ENCODE results near the gene EFCAB8.
"Not testable (repeated sequence)": the region's sequence is repeated elsewhere in the genome, so short reads cannot be mapped to it uniquely, and the experiment has no call there.

Gene EFCAB8

DNA sequence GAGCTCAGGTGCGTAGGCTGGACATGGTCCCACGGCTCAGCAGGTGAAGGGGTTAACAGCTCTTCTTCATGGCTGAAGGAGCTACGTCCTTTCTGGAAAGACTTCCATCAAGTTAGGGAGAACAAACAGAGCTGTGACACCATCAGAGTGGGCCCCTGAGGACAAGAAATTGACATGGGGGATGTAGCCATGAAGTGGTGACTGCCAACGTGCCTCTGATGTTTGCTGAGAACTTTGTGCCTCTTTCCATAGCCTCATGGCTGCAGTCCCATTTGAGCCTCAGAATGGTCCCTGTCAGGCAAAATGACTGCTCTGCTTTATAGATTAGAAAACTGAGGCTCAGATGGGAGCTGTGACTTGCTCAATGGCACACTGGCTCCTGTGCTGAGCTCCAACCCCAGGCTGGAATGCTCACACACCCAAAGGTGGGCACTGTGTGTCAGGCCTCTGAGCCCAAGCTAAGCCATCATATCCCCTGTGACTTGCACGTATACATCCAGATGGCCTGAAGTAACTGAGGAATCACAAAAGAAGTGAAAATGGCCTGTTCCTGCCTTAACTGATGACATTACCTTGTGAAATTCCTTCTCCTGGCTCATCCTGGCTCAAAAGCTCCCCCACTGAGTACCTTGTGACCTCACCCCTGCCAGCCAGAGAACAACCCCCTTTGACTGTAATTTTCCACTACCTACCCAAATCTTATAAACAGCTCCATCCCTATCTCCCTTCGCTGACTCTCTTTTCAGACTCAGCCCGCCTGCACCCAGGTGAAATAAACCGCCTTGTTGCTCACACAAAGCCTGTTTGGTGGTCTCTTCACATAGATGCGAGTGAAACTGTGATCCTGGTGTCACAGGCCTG lies 115.7 kb downstream of the EFCAB8 start:
- not testable (repeated sequence) for H3K9ac ChIP-seq (ENCODE audit: low read depth in 1 of 2, low read length in 2 of 2); H3K9me3 ChIP-seq (ENCODE audit: control insufficient read depth in 2 of 2, low read length in 2 of 2); H3K27me3 ChIP-seq (ENCODE audit: control insufficient read depth in 2 of 2, insufficient read depth in 2 of 2, low read length in 2 of 2); H3K36me3 ChIP-seq (ENCODE audit: control insufficient read depth in 2 of 2, insufficient read depth in 2 of 2, low read length in 2 of 2); H3K27ac ChIP-seq (ENCODE audit: low read depth in 2 of 2, low read length in 2 of 2); H3K4me3 ChIP-seq (ENCODE audit: low read length in 2 of 2)
- H3K4me1 ChIP-seq (ENCODE audit: control insufficient read depth in 2 of 2, insufficient read depth in 2 of 2, low read length in 2 of 2), result peaks cover 5 to 15% of the 10 kb centered on the region in 2 donors

DNA sequence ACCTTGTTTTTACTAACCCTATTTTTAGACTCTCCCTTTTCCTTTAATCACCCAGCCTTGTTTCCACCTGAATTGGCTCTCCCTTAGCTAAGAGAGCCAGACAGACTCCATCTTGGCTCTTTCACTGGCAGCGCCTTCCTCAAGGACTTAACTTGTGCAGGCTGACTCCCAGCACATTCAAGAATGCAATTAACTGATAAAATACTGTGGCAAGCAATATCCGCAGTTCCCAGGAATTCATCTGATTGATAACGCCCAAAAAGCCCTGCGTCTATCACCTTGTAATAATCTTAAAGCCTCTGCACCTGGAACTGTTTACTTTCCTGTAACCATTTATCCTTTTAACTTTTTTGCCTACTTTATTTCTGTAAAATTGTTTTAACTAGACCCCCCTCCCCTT lies 116.4 kb downstream of the EFCAB8 start:
- peaks cover 5 to 11% of the 10 kb centered on the region in 2 donors for H3K4me1 ChIP-seq (ENCODE audit: control insufficient read depth in 2 of 2, insufficient read depth in 2 of 2, low read length in 2 of 2)
- not testable (repeated sequence) for H3K36me3 ChIP-seq (ENCODE audit: control insufficient read depth in 2 of 2, insufficient read depth in 2 of 2, low read length in 2 of 2); H3K27me3 ChIP-seq (ENCODE audit: control insufficient read depth in 2 of 2, insufficient read depth in 2 of 2, low read length in 2 of 2); H3K9me3 ChIP-seq (ENCODE audit: control insufficient read depth in 2 of 2, low read length in 2 of 2); H3K27ac ChIP-seq (ENCODE audit: low read depth in 2 of 2, low read length in 2 of 2); H3K9ac ChIP-seq (ENCODE audit: low read depth in 1 of 2, low read length in 2 of 2); H3K4me3 ChIP-seq (ENCODE audit: low read length in 2 of 2)

DNA sequence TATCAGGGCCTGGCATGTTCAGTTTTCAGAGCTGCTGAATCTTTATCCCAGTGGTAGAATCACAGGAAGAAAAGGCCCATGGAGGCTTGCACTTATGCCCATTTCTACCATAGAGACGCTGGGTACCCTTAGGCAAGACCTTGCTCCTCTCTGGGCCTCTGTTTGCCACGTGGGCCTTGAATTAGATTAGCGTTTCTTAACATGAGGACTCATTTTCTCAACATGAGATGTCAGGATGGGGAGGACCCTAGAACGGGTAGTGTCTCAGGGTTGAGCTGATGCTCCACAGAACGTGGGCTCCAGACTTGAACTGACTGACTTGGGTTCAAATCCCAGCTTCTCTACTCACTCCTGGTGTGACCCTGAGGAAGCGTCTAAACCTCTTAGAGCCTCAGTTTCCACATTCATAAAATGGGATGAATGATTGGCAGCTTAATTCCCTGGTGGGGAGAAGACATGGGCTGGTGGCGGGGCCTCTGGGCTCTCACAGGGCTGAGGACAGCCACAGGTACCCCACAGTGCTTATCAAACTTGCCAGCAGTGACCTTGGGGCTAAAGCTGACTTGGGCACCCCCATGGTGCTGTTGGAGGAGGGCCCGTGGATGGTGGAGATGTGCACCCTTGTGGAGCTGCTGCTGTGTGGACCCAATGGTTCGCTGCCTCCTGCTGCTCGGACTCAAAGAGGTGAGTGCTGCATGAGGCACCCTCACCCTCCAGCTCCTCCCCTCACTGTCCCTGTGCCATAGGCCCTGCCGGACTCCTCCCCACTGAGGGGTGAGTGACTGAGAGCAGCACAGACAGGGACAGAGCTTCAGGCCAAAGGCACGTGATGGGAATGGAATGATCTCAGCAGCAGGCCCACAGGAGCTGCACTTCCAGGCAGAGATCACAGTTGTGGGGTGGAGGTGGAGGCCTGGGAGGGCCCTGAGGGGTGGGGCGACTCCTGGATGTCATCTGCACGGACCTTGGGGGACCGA lies 117.3 kb downstream of the EFCAB8 start:
- Histone ChIP-seq H3K36me3 (ENCODE audit: control insufficient read depth in 2 of 2, insufficient read depth in 2 of 2, low read length in 2 of 2) (no peaks in the 10 kb centered on the region), H3K4me3 (ENCODE audit: low read length in 2 of 2) (no peak overlapping the region), H3K4me1 (ENCODE audit: control insufficient read depth in 2 of 2, insufficient read depth in 2 of 2, low read length in 2 of 2) (peaks cover 5 to 7% of the 10 kb centered on the region in 2 donors), H3K27me3 (ENCODE audit: control insufficient read depth in 2 of 2, insufficient read depth in 2 of 2, low read length in 2 of 2) (peaks cover 0 to 2% of the 10 kb centered on the region in 2 donors), H3K9me3 (ENCODE audit: control insufficient read depth in 2 of 2, low read length in 2 of 2) (no peaks in the 10 kb centered on the region), H3K9ac (ENCODE audit: low read depth in 1 of 2, low read length in 2 of 2) (no peak overlapping the region), H3K27ac (ENCODE audit: low read depth in 2 of 2, low read length in 2 of 2) (no peak overlapping the region)

DNA sequence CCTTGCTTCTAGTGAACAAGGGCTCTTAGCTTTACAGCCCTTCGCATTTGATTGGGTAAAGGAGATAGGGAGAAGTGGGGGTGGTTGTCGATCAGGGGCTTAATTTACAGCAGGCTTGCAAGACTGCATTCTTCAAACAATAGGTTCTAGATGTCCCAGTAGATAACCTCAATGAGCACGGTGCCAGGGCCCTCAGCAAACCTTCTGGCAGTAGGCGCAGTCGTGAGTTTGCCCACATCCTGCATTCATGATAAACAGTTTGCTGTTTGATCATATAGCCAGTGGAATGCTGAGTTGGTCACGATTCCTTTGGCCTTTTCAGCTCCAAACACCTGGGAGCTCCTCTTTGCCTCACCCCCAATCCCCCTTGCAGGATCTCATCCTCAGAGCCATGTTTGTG lies 118.0 kb downstream of the EFCAB8 start:
- Histone ChIP-seq H3K9ac (ENCODE audit: low read depth in 1 of 2, low read length in 2 of 2) (no peak overlapping the region), H3K27me3 (ENCODE audit: control insufficient read depth in 2 of 2, insufficient read depth in 2 of 2, low read length in 2 of 2) (peaks cover 0 to 2% of the 10 kb centered on the region in 2 donors), H3K9me3 (ENCODE audit: control insufficient read depth in 2 of 2, low read length in 2 of 2) (no peaks in the 10 kb centered on the region), H3K4me3 (ENCODE audit: low read length in 2 of 2) (no peak overlapping the region), H3K36me3 (ENCODE audit: control insufficient read depth in 2 of 2, insufficient read depth in 2 of 2, low read length in 2 of 2) (no peaks in the 10 kb centered on the region), H3K4me1 (ENCODE audit: control insufficient read depth in 2 of 2, insufficient read depth in 2 of 2, low read length in 2 of 2) (peaks cover 5 to 7% of the 10 kb centered on the region in 2 donors), H3K27ac (ENCODE audit: low read depth in 2 of 2, low read length in 2 of 2) (no peak overlapping the region)

DNA sequence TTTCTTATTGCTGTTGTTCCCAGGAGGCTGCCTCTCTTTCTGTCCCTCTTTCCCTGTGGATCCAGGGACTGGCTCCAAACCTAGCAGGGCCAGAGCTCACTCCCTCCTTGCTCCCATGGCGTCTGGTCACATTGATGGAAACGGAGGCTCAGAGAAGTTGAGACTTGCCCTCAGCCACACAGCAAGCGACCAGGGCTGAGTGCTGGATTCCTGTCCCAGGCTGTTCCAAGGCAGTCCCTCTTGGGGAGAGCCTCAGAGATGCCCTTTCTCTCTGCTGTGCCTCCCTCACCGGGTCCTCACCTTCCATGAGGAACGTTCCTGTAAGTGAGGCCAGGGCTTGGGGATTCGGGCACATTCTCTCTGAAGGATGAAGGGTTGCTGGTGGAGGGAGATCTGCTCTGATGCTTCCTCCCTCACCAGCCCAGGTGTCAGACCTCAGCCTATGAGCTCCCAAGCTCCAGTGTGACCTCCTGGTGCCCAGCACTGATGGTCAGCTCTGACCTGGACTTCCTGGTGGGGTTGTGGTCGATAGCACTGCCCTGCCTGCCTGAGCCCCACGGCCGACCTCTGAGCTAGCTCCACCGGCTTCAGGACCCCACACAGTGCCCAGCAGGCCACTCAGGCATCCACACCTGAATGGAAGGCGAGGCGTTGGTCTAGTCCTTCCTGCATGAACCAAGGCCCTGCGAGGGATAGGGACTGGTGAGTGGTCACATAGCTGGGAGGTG lies 118.7 kb downstream of the EFCAB8 start:
- no peaks in the 10 kb centered on the region for H3K36me3 ChIP-seq (ENCODE audit: control insufficient read depth in 2 of 2, insufficient read depth in 2 of 2, low read length in 2 of 2)
- H3K27me3 ChIP-seq (ENCODE audit: control insufficient read depth in 2 of 2, insufficient read depth in 2 of 2, low read length in 2 of 2), result peaks cover 0 to 2% of the 10 kb centered on the region in 2 donors
- H3K9ac ChIP-seq (ENCODE audit: low read depth in 1 of 2, low read length in 2 of 2), result no peak overlapping the region
- H3K9me3 ChIP-seq (ENCODE audit: control insufficient read depth in 2 of 2, low read length in 2 of 2), result no peaks in the 10 kb centered on the region
- H3K4me3 ChIP-seq (ENCODE audit: low read length in 2 of 2), result no peak overlapping the region
- peaks cover 5 to 6% of the 10 kb centered on the region in 2 donors for H3K4me1 ChIP-seq (ENCODE audit: control insufficient read depth in 2 of 2, insufficient read depth in 2 of 2, low read length in 2 of 2)
- H3K27ac ChIP-seq (ENCODE audit: low read depth in 2 of 2, low read length in 2 of 2), result no peak overlapping the region

DNA sequence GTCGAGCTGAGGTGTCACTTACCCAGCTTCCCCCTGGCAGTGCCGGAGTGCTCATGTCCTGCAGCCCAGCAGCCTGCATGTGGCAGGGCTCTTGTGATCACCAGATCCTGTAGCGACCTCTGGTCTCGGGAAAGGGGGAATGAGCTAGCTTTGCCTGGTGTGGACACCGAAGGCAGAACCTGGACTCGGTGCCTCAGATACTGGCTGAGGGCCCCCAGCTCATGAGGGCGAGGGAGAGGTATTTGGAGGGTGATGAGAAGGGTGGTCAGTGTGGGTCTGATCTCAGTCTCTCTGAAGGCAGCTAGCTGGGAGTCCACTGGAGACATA lies 119.2 kb downstream of the EFCAB8 start:
- no peak overlapping the region for H3K27ac ChIP-seq (ENCODE audit: low read depth in 2 of 2, low read length in 2 of 2)
- H3K9ac ChIP-seq (ENCODE audit: low read depth in 1 of 2, low read length in 2 of 2), result no peak overlapping the region
- peaks cover 0 to 2% of the 10 kb centered on the region in 2 donors for H3K27me3 ChIP-seq (ENCODE audit: control insufficient read depth in 2 of 2, insufficient read depth in 2 of 2, low read length in 2 of 2)
- peaks cover under 1% of the 10 kb centered on the region in 2 donors for H3K4me1 ChIP-seq (ENCODE audit: control insufficient read depth in 2 of 2, insufficient read depth in 2 of 2, low read length in 2 of 2)
- no peak overlapping the region for H3K4me3 ChIP-seq (ENCODE audit: low read length in 2 of 2)
- H3K9me3 ChIP-seq (ENCODE audit: control insufficient read depth in 2 of 2, low read length in 2 of 2), result no peaks in the 10 kb centered on the region
- no peaks in the 10 kb centered on the region for H3K36me3 ChIP-seq (ENCODE audit: control insufficient read depth in 2 of 2, insufficient read depth in 2 of 2, low read length in 2 of 2)

DNA sequence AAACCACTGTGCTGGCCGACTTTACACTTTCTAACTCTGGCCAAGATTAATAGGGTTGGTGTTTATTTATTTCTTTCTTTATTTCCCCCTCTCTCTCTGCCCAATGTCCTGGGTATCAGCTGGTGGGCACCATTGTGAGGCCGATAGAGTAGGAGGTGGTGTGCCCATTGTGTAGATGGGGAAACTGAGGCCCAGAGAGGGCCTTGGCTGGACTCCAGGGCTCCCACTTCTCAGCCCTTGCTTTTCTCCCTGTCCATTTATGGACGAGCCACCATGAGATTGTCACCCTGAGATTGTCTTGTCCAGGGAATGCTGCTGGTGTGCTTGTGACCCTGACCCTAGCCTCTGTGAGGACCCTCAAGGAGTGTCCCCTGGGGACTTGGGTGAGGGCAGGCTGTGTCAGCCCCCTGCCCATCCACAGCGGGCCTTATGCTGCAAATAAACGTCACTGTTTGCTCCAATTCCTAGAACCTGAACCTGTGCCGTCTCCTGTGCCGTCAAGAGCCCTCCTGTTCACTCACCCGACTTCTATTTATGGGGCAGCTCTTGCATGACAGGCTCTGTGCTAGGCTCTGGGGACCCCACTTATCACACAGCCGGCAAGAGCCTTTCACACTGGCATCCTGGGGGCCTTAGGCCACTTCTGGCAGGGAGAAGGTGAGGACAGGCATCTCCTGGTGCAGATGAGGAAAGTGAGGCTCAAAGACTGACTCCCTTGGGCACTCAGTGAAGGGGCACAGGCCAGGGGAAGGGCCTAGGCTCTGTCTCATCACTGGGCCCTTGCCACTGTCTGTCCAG lies 120.7 kb downstream of the EFCAB8 start:
- Histone ChIP-seq H3K9me3 (ENCODE audit: control insufficient read depth in 2 of 2, low read length in 2 of 2) (no peaks in the 10 kb centered on the region), H3K27me3 (ENCODE audit: control insufficient read depth in 2 of 2, insufficient read depth in 2 of 2, low read length in 2 of 2) (peaks cover 0 to 2% of the 10 kb centered on the region in 2 donors), H3K27ac (ENCODE audit: low read depth in 2 of 2, low read length in 2 of 2) (no peak overlapping the region), H3K4me1 (ENCODE audit: control insufficient read depth in 2 of 2, insufficient read depth in 2 of 2, low read length in 2 of 2) (no peaks in the 10 kb centered on the region), H3K36me3 (ENCODE audit: control insufficient read depth in 2 of 2, insufficient read depth in 2 of 2, low read length in 2 of 2) (no peaks in the 10 kb centered on the region), H3K4me3 (ENCODE audit: low read length in 2 of 2) (no peak overlapping the region), H3K9ac (ENCODE audit: low read depth in 1 of 2, low read length in 2 of 2) (no peak overlapping the region)

DNA sequence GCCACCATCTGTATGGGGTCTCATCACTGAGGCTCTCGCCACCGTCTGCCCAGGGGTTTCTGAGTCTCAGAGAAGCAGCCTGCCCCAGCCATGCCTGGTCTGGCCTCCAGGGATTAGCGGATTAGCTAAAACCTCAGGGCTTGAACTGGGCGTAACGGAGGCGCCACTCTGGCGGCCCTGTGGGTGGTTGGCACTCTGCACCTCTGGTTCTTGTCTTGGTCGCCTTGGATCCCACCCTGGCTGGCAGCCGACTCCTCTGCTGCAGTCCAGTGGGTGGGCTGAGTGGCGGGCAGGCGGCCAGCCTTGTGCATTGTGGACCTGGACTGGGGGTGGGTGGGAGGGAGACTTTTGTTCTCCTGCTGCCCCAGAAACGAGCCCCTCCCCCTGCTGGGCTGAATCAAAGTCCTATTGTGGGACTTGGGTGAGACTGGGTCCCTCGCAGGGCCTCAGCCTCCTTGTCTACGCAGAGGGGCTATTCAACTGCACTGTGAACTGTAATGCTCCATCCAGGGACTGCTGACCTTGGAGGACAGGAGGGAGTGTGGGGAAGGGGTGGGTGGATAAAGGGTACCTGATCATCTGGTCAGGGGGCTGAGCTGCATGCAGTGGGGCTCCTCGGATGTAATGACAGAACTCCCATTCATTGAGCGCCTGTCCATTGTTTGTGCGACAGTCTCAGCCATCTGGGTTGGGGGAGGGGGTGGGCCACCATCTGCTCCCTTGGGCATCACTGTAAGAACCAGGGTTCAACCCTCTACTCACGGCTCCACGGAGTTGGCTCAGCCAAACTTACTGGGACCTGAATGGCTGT lies 121.6 kb downstream of the EFCAB8 start:
- H3K27me3 ChIP-seq (ENCODE audit: control insufficient read depth in 2 of 2, insufficient read depth in 2 of 2, low read length in 2 of 2), result peaks cover 0 to 2% of the 10 kb centered on the region in 2 donors
- H3K4me3 ChIP-seq (ENCODE audit: low read length in 2 of 2), result no peak overlapping the region
- H3K27ac ChIP-seq (ENCODE audit: low read depth in 2 of 2, low read length in 2 of 2), result no peak overlapping the region
- no peaks in the 10 kb centered on the region for H3K4me1 ChIP-seq (ENCODE audit: control insufficient read depth in 2 of 2, insufficient read depth in 2 of 2, low read length in 2 of 2)
- no peaks in the 10 kb centered on the region for H3K36me3 ChIP-seq (ENCODE audit: control insufficient read depth in 2 of 2, insufficient read depth in 2 of 2, low read length in 2 of 2)
- no peak overlapping the region for H3K9ac ChIP-seq (ENCODE audit: low read depth in 1 of 2, low read length in 2 of 2)
- no peaks in the 10 kb centered on the region for H3K9me3 ChIP-seq (ENCODE audit: control insufficient read depth in 2 of 2, low read length in 2 of 2)

DNA sequence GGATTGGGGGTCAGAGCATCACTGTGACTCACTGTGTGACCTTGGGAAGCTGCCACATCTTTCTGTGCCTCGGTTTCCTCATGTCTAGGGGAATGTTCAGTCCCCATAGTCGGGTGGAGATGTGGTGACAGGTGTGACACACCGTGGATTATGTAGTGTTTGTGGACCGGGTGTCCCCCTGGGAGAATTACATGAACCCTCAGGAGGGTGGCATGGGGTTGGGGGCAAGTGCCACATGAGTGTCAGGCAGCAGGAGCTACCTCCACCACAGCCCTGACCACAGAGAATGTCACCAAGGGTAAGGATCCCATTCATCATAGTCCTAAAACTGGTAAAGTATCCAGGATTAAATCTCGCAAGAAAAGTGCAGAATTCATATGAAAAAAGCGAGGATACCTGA lies 122.3 kb downstream of the EFCAB8 start:
- Histone ChIP-seq H3K9ac (ENCODE audit: low read depth in 1 of 2, low read length in 2 of 2) (no peak overlapping the region), H3K4me3 (ENCODE audit: low read length in 2 of 2) (no peak overlapping the region), H3K4me1 (ENCODE audit: control insufficient read depth in 2 of 2, insufficient read depth in 2 of 2, low read length in 2 of 2) (no peaks in the 10 kb centered on the region), H3K9me3 (ENCODE audit: control insufficient read depth in 2 of 2, low read length in 2 of 2) (no peaks in the 10 kb centered on the region), H3K27me3 (ENCODE audit: control insufficient read depth in 2 of 2, insufficient read depth in 2 of 2, low read length in 2 of 2) (peaks cover 0 to 2% of the 10 kb centered on the region in 2 donors), H3K36me3 (ENCODE audit: control insufficient read depth in 2 of 2, insufficient read depth in 2 of 2, low read length in 2 of 2) (no peaks in the 10 kb centered on the region), H3K27ac (ENCODE audit: low read depth in 2 of 2, low read length in 2 of 2) (no peak overlapping the region)

Data from mucosa of rectum (tissue), 2 donors.